ENCODE results near the gene IGFLR1. TPM values are rescaled to one million over a fixed set of nuclear protein-coding genes. Genes with fewer than 3 reads are reported as not detected.
A peak's percentile ranks its signal among the peaks of the same experiment; 100 is the strongest.

IGFLR1 gene
- total RNA-seq, 4 donors from 2014 or later = 0.87 to 4.8 (median 4.3) TPM

- H3K27me3 ChIP-seq = no peaks in the 10 kb centered on the region
- H3K27ac ChIP-seq = no peak overlapping the region
- peaks cover 13 to 39% (median 15%) of the 10 kb centered on the region in 3 donors for H3K4me1 ChIP-seq
- no peak overlapping the region for H3K4me3 ChIP-seq
- no peak for DNase-seq
- 86 to 90% methylated on average over 16 to 22 of the region's 37 CpGs for WGBS, 2 donors
- no peak for TF ChIP-seq POLR2A (IDR thresholded peaks at IDR 0.05)
- no peak for TF ChIP-seq CTCF (IDR thresholded peaks at IDR 0.05)
- H3K36me3 ChIP-seq = peaks cover 27 to 73% (median 38%) of the 10 kb centered on the region in 3 donors
- H3K9me3 ChIP-seq = no peaks in the 10 kb centered on the region
- intact Hi-C loops (cut with DNase I) = no loop called here
Measured at GRCh38 chr19:35738021-35738886, 4.0 kb downstream of the IGFLR1 start.

GRCh38 chr19:35736913-35737886 is 5.1 kb downstream of the IGFLR1 start:
- no peak for DNase-seq
- intact Hi-C loops (cut with DNase I) = no loop called here
- H3K27ac ChIP-seq = no peak overlapping the region
- peaks cover 13 to 30% (median 15%) of the 10 kb centered on the region in 3 donors for H3K4me1 ChIP-seq
- peaks cover 36 to 73% (median 48%) of the 10 kb centered on the region in 3 donors for H3K36me3 ChIP-seq
- H3K9me3 ChIP-seq = no peaks in the 10 kb centered on the region
- TF ChIP-seq CTCF (IDR thresholded peaks at IDR 0.05) (peak in 2 of 6 experiments; percentile 11 to 41), POLR2A (IDR thresholded peaks at IDR 0.05) (no peak)
- no peaks in the 10 kb centered on the region for H3K27me3 ChIP-seq
- WGBS, 2 donors = 79 to 88% methylated on average over 7 to 14 of the region's 22 CpGs
- H3K4me3 ChIP-seq = no peak overlapping the region

GRCh38 chr19:35734889-35735288 is 7.4 kb downstream of the IGFLR1 start:
- intact Hi-C loops (cut with DNase I) = no loop called here
- Histone ChIP-seq H3K27me3 (no peaks in the 10 kb centered on the region), H3K4me1 (peaks cover 6 to 28% (median 12%) of the 10 kb centered on the region in 3 donors), H3K9me3 (no peaks in the 10 kb centered on the region), H3K4me3 (no peak overlapping the region), H3K36me3 (peaks cover 58 to 94% (median 66%) of the 10 kb centered on the region in 3 donors), H3K27ac (no peak overlapping the region)
- DNase-seq = no peak
- TF ChIP-seq POLR2A (IDR thresholded peaks at IDR 0.05) (no peak), CTCF (IDR thresholded peaks at IDR 0.05) (no peak)
- WGBS, 2 donors = 92 to 100% methylated on average over 2 to 4 of the region's 5 CpGs

DNA sequence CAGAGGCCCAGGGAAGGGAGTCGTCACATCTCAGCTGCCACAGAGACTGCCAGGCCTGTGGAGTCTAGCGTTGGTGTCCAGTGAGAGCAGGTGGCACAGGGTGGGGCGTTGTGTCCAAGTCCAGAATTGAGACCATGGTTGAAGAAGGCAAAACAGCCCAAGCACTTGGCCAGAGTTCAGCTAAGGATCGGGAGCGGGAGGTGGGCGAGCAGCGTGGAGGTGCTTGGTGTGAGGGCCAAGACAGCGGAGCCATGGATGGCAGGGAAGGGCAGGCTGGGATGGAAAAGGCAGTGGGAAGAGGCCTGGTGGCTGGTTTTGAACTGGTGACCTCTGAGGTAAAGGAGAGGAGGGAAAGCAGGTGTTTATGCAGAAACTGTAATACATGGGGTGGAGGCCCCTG is 8.0 kb downstream of the IGFLR1 start:
- 91 to 95% methylated on average over 7 to 8 of the region's 8 CpGs for WGBS, 2 donors
- Histone ChIP-seq H3K9me3 (no peaks in the 10 kb centered on the region), H3K27ac (no peak overlapping the region), H3K4me1 (peaks cover 0 to 22% (median 8%) of the 10 kb centered on the region in 3 donors), H3K4me3 (no peak overlapping the region), H3K27me3 (no peaks in the 10 kb centered on the region), H3K36me3 (peaks cover 64 to 100% (median 72%) of the 10 kb centered on the region in 3 donors)
- DNase-seq = no peak
- intact Hi-C loops (cut with DNase I) = no loop called here
- TF ChIP-seq POLR2A (IDR thresholded peaks at IDR 0.05) = no peak
- no peak for TF ChIP-seq CTCF (IDR thresholded peaks at IDR 0.05)

Measured in esophagus squamous epithelium (tissue), 5 donors.